Stimulated activated CD4-positive, alpha-beta T cell treated with anti-CD3 and anti-CD28 coated beads, Interleukin-1b, Interleukin-23, amount 100 ng/mL, for 48 hours (primary cell): Measurements from ENCODE around the gene TMTC4.
"Not testable (repeated sequence)": the region's sequence is repeated elsewhere in the genome, so short reads cannot be mapped to it uniquely, and the experiment has no call there.

ENCODE experiments used
- DNase-seq: peaks from one replicate; pipeline ENCODE4 v3.0.0-alpha.2; 2020

Gene TMTC4, protein sequence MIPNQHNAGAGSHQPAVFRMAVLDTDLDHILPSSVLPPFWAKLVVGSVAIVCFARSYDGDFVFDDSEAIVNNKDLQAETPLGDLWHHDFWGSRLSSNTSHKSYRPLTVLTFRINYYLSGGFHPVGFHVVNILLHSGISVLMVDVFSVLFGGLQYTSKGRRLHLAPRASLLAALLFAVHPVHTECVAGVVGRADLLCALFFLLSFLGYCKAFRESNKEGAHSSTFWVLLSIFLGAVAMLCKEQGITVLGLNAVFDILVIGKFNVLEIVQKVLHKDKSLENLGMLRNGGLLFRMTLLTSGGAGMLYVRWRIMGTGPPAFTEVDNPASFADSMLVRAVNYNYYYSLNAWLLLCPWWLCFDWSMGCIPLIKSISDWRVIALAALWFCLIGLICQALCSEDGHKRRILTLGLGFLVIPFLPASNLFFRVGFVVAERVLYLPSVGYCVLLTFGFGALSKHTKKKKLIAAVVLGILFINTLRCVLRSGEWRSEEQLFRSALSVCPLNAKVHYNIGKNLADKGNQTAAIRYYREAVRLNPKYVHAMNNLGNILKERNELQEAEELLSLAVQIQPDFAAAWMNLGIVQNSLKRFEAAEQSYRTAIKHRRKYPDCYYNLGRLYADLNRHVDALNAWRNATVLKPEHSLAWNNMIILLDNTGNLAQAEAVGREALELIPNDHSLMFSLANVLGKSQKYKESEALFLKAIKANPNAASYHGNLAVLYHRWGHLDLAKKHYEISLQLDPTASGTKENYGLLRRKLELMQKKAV

DNA sequence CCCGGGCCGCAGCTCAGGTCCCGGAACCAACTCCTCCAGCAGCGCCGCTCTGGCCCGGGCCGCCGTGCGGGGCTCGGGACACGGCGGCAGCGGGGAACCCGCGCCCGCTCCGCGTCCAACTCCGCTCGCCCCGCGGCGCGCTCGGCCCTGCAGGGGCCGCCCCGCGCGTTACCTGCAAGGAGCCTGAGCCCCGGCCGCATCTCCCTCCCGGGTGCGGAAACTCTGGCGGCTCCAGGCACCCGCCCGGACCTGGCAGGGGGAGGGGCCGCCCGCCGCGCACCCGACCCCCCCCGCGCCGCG, at the start of gene TMTC4:
Gene TMTC4, minus strand, starts transcription at position 224 of the 300 bp plus-strand sequence. CDS start 4,433 bp downstream, outside the sequence.
- DNase-seq = no peak

GRCh38 chr13:100722517-100722916, 47.9 kb upstream of the TMTC4 start:
- no peak for DNase-seq

- DNase-seq = peak; percentile 41
Observed at GRCh38 chr13:100721885-100722512, 47.4 kb upstream of the TMTC4 start.

GRCh38 chr13:100715604-100716003, 41.0 kb upstream of the TMTC4 start:
- DNase-seq = no peak

DNA sequence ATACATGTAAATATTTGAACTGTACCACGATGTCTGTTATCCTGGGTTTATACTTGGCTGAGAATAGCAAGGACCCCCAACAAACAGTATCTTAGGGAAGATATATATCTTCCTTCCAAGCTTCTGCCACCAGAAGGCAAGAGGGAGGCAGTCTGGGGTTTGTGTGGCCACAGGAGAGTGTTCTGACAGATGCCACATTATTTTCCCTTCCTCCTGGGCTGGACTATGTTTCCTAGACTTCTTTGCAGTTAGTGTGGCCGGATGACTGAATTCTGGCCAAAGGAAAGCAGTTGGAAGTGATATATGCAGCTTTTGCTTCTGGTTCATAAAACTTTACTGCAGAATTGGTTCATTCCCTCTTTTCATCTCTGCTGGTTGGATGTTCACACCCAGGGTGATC, 39.9 kb upstream of the TMTC4 start:
- no peak for DNase-seq

- DNase-seq = no peak
Observed at GRCh38 chr13:100710176-100710575, 35.6 kb upstream of the TMTC4 start.

DNA sequence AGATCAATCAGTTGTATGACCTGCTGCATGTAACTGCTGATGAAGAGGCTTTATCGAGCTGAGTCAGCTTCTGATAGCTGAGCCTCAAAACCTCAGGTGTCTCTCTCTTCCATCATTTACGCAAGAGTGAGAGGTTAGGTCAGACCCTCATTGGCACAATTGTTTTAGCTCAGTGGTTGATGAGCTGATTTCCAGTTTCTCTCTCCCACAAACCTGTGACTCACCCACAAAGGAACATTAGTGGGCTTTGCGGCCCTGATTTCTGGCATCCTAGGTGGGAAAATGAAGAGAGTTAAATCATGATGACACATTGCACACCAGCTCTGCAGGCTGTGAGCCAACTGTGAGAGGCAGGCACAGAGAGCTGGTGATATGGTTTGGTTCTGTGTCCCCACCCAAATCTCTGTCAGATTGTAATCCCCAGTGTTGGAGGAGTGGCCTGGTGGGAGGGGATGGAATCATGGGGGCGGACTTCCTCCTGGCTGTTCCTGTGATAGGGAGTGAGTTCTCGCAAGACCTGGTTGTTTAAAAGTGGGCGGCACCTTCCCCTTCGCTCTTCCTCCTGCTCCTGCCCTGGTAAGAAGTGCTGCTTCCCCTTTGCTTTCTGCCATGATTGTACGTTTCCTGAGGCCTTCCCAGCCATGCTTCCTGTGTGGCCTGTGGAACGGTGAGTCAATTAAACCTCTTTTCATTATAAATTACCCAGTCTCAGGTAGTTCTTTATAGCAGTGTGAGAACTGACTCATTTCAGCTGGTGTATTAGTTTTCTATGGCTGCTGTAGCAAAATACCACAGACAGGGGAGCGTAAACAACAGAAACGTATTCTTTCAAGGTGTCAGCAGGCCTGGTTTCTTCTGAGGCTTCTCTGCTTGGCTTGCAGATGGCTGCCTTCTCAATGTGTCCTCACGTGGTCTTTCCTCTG, 33.5 kb upstream of the TMTC4 start:
- peak; percentile 36 for DNase-seq

GRCh38 chr13:100698331-100698730, 23.7 kb upstream of the TMTC4 start:
- not testable (repeated sequence) for DNase-seq

DNA sequence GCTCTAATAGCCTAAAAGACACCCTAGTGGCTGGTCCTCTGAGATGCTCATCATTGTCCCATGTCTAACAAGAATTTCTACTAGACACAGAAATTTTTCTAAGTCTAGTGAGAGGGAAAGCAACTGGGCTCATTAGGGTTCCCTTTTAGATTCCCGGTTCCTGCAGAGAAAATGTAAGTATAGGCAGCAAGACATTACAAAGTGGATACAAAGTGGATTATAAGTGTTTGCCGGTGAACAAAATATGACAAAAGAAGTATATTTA, 20.8 kb upstream of the TMTC4 start:
- no peak for DNase-seq

GRCh38 chr13:100694722-100695508, 20.3 kb upstream of the TMTC4 start:
- DNase-seq = no peak

DNA sequence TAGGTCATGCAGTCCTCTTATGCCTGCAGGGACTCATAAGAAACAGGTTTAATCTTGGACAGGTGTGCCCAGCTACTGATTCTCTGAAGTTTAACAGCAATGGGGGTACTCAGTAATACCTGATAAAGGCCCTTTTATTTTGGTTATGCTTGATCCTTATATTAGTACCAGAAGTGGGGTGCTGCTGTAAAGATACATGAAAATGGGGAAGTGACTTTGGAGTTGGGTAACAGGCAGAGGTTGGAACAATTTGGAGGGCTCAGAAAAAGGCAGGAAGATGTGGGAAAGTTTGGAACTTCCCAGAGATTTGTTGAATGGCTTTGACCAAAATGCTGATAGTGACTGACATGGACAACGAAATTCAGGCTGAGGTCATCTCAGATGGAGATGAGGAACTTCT, 14.6 kb upstream of the TMTC4 start:
- DNase-seq = no peak

DNA sequence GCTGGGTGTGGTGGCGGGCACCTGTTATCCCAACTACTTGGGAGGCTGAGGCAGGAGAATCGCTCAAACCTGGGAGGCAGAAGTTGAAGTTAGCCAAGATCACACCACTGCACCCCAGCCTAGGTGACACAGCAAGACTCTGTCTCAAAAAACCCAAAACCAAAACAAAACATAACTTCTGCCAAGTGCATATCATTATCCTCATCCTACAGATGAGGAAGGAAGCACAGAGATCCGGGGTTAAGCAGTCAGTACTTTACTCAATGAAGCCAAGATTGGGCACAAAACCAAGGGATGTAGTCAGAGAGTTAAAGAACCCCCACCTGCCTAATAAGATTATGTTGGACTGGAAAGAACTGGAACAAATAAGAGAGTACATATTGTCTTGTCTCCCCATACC, 5.5 kb upstream of the TMTC4 start:
- no peak for DNase-seq

- not testable (repeated sequence) for DNase-seq
Observed at GRCh38 chr13:100677128-100677527, 2.5 kb upstream of the TMTC4 start.

DNA sequence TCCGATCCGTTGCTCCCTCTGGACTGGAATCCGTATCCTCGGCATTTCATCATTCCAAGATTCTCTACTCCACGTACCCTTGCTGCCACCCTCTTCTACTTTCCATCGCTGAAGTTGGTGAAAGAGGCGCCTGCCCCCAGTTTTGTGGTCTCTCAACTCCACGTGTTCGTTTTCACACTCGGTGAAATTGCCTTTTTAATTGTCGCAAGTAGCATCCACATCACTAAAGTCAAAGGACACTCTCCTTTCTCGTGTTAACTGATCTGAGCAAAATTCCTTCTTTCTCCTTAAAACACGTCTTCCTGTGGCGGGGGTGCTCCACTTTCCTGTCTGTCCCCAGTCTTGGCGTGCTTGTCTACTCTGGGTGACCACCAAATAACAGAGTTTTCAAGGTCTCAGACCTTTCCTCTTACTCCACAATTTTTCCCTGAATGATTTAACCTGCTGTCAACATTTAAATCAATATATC, 1.1 kb upstream of the TMTC4 start:
- DNase-seq = no peak

DNA sequence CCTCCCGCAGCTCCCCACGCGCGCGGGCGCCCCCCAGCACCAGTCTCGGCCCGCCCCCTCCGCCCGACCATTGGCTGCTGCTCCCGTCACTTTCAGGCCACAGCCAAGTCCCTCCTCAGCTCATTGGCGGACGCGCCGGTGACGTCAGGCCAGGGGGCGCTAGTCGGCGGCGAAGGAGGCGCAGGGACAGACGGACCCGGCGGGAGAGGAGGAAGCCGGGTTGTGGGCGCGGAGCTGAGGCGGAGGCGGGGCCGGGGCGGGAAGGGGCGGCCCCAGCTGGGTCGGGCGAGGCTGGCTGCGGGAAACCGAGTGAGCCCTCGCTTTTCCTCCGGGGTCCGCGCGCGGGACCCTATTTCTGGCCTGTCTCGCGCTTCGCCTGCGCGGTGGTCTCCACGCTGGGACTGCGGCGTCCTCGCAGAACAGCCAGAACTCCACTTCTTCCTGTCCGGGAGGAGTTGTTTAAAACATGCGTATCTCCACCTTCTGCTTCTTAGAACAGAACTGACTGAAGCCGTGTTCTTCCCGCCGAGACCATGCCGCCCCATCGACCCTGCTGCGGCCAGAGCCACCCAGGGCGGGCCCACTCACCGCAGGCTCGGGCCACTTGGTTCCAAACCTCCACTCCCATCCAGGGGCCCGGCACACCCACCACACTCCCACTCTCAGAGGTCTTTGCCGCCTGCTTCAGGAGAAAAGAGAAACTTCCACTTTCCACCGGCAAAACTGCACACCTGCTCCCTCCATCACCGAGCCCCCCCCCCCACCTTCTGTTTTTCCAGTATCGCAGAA, 471 bp upstream of the TMTC4 start:
- peak; percentile 99 for DNase-seq

GRCh38 chr13:100673713-100674571, 653 bp downstream of the TMTC4 start:
- peak; percentile 26 for DNase-seq

DNA sequence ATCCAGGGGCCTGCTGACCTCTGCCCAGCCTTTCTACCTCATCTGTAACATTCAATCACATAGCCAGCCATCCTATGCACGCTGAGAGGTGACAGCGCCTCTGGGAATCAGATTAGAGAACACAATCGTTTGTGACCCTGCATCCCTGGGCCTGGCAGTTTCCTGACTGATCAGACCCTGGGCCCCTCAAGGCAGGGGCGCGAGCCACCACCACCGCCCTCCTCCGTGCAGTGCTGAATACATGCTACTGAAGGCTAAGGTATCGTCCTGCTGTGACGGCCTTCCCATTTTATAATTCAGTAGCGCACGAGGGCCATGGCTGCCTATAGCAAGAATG, 1.3 kb downstream of the TMTC4 start:
- DNase-seq = no peak

DNA sequence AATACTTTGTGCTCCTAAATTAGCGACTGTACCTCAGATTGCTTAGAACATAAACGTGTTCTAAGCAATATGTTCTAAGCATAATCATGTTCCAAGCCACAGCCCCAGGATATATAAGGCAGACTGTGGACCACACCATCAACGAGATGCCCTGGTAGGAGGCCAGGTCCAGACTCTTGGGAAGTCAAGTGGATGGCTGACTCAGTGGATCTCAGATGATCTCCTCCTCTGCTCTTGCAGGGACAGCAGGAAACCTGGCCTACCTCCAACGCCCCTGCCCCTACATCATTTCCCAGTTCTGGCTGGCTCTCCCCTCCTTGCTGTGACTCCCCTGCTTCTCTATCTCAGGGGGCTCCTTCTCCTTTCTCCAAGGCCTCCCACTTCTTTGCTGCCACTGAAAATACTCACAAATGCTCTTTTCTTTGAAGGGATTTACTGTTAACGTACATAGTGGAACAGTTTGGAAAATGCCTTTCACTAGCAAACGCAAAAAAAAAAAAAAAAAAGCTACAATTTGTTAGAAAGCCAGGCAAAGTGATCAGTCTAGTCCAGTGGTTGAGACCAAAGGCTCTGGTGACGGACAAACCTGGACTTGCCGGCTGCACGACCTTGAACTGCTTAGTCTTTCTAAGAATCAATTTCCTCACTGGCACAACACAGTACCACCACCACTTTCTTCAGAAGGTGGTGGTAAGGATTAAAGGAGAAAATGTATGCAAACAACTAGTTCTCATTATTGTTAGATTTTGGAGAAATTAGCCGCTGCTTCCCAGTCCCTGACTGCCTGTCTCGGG, 3.0 kb downstream of the TMTC4 start:
- no peak for DNase-seq

- DNase-seq = no peak
Observed at GRCh38 chr13:100668408-100668807, 6.2 kb downstream of the TMTC4 start.

GRCh38 chr13:100667894-100668293, 6.7 kb downstream of the TMTC4 start:
- DNase-seq = no peak
